ENCODE data around the gene HSPB9.
"Not testable (repeated sequence)": the region's sequence is repeated elsewhere in the genome, so short reads cannot be mapped to it uniquely, and the experiment has no call there.

The HSPB9 gene

DNA sequence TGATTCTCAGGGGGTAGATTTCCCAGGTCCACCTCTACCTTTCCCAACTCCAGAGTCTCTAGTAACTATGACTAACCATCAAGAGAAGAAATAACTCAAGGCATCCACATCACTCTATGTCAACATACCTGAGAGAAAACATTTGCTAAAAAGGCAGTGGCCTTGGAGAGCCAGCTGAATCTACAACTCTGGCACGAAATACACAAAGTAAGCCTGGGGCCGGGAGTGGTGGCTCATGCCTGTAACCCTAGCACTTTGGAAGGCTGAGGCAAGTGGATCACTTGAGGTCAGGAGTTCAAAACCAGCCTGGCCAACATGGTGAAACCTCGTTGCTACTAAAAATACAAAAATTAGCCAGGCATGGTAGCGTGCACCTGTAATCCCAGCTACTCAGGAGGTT is 20.5 kb downstream of the HSPB9 start:
- not testable (repeated sequence) for DNase-seq (ENCODE audit: low read depth)

DNA sequence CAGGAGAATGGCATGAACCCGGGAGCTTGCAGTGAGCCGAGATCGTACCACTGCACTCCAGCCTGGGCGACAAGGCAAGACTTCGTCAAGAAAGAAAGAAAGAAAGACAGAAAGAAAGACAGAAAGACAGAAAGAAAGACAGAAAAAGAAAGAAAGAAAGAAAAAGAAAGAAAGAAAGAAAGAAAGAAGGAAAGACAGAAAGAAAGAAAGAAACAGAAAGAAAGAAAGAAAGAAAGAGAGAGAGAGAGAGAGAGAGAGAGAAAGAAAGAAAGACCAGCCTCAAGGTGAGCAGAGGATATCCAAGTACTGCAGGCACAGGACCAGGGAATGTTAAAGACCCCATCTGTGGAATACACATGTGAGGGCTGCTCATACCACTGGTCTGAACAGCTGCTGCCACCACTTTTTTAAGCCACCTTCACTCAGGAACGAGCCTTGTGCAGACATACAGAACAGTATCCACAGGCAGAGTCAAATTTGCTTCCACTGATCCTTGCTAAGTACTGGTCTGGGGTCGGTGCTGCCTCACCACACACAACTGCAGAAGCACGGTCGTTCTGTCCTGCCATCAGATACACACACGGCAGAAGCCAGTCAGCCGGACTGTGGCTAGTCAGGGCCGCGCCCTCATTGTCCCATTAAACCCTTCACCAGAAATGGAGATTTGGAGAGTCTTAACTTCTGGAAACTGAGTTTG is 24.5 kb downstream of the HSPB9 start:
- no peak for DNase-seq (ENCODE audit: low read depth)

DNA sequence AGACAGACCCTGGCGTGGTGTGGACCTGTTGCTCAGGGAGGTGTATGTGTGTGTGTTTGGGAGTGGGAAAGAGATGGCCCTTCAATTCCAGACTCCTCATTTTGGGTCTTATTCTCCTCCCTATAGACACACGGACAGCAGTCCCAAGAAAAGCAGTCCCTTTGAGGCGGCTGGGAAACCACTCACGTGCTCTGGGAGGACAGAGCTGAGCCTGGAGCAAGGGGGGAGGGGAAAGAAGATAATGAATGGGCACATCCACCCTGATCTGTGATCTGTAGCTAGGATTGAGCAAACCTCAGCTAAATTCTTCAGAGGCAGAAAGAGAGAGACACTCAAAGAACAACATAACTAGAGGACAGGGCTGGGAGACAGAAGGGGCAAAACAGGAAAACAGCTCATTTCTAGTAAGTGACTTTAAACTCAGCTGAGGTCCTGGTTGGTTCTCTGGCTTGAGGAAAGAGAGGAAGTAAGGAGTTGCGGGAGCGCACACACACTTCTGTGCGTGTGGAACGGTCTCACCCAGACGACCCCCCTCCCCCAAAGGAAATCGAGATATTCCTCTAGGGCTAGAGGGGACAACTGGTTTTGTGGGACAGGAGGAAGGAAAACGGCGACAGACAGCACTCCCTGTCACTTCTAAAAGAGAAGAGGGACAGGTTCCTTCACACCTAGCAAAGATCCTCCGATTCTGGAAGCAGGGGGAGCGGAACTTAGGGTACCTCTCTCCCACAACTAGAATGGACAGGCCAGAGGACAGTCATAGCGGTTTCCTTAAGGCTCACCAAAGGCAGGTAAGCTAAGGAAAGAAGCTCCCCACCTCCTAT is 31.5 kb downstream of the HSPB9 start:
- no peak for DNase-seq (ENCODE audit: low read depth)

DNA sequence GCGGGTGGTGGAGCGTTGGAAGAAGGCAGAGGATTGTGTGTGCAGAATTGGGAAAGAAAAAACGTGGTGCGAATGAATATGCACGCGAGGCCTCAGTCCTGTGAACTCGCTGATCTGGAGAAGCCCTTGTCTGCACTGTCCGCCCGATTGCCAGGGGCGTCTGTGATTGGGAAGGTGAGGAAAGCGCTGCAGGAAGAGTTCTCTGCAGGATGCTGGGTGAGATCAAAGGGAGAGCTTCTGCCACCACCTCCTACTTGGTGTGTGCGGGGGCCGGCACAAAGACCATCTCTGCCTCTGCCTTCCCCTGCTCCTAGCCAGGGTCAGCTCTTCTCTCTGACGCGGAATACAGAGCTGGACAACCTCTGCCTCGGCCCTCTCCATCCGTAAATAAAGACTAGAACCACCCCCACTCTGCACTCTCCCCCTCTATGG is 33.0 kb downstream of the HSPB9 start:
- no peak for DNase-seq (ENCODE audit: low read depth)

DNA sequence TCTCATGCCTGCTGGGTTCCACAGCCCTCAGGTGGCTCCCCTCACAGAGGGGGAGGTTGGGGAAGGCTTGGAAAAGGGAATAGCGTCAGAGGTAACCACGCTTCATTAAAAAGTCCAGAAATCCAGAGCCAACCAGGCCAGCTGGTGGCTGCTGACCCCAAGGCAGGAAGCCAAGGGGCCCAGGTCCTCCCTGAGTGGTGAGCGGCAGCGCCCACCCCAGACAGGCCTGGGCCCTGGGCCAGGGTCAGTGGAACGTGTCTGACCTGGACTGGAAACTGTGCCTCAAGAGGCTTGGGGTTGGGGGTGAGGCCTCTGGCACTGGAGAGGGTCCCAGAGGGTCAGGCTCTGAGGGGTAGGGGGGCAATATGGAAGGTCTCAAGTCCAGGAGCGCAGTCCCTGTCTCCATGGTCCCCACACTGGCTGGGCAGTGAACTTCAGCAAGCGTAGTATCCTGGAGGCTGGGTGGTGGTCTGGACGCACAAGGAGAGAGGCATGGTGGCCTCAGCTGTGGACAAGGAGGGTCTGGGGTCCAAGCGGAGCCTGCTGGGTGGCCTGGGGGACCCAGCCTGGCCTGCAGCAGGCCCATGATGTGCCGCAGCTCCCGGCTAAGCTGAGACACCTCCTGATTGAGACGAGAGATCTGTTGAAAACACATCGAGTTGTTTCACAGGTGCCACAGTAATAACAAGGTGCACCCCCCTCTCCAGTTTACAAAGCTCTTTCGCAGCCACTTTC is 37.4 kb downstream of the HSPB9 start:
- DNase-seq (ENCODE audit: low read depth), result no peak

DNA sequence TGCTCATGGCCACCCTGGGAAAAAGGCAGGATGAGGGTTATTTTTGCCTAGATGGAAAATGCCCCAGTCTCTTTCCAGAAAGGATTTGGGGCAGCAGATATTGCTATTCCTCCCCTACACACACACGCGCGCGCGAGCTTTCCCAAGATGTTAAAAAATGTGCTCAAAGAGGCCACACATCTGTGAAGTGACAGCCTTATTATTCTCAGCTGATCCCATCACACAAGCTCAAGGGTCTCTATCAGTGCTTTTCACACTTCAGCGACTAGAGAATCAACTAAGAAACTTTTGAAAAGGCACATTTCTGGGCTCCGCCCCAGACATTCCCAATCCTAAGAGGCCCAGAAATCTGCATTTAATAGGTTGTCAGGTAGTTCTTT is 37.9 kb downstream of the HSPB9 start:
- DNase-seq (ENCODE audit: low read depth), result no peak

DNA sequence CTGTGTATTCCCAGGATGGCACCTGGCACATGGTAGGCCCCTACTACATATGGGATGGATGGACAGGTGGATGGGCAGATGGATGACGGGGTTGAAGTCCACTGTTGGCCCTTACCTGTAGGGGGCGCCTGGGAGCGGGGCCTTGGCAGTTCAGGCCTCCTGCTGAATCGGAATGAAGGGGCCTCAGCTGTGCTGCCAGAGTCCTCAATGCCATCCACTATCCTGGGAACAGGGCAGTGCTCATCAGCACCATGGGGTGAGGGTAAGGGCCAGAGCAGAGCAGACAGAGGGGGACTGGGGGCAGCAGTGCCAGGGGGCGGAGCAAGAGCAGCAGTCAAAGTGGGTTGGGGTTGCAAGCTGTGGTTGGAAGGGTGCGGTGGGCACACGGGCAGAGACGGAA is 40.5 kb downstream of the HSPB9 start:
- no peak for DNase-seq (ENCODE audit: low read depth)

DNA sequence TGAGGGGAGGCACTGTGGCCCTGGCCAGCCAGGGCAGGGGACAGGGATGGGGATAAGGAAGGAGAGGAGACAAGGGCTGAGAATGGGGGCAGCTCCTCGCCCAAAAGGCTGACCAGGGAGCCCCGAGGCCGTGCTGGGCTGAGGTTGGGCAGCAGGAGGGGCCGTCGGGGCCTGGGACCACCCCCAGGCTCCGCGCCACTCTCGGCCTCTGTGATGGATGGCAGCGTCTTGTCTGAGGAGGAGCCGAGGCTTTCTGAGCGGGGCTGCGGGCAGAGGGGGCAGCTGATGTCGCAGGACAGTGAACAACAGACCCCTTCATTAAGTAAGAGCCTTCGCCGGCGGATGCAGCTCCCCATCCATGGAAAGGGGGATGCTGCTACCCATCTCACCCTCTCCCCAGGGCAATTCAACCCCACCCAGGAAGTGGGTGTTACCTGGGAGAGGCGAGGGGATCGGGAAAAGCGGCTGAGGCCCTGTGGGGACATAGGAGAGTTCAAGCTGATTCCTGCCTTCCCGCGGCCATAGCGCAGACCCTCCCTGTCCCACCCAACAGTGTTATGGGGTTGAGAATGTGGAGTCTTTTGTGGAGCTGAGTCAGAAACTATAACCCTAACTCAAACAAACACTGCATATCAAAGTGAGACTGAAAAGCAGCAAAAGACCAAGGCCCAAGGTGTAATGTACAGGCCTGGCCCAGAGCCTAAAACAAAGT is 41.2 kb downstream of the HSPB9 start:
- no peak for DNase-seq (ENCODE audit: low read depth)

DNA sequence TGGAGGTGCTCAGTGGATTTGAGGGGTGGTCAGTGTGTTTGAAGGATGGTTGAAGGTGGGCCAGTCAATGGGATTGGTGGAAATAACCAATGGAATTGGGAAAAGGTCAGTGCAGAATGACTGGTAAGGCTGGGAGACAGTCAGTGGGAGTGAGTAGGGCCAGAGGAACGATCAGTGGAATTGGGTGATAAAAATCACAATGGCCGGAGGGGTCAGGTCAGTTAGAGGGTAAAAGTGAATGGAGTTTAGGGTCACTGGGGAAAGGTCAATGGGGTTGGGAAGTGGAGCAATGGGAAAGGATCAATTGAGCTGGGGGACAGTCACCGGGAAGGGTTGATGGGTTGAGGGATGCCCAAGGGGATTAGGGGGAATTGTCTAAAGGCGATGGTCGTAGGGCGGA is 43.1 kb downstream of the HSPB9 start:
- DNase-seq (ENCODE audit: low read depth), result no peak

DNA sequence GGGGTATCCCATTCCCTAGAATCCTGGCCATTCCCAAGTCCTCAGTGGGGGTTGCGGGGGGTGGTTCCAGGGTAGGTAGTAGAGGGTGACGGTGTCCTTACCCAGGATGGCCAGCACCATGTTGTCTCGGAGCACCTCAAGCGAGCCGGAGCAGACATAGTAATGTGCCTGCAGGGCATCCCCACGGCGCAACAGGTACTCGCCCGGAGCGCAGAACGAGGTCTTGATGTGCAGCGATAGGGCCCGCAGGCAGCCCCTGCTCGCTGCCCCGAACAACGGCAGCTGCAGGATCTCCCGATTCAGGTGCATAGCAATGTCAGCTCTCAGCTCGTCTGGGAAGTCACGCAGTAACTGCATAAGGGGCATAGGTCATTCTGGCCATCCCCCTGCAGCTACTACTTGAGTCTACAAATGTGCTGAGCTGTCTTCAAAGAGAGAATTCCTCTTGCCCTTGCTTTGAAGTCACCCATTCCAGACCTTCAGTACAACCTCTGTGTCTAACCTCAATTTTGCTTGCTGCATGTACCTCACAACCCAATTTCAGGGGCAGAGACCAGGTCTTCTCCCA is 43.7 kb downstream of the HSPB9 start:
- DNase-seq (ENCODE audit: low read depth), result no peak

DNA sequence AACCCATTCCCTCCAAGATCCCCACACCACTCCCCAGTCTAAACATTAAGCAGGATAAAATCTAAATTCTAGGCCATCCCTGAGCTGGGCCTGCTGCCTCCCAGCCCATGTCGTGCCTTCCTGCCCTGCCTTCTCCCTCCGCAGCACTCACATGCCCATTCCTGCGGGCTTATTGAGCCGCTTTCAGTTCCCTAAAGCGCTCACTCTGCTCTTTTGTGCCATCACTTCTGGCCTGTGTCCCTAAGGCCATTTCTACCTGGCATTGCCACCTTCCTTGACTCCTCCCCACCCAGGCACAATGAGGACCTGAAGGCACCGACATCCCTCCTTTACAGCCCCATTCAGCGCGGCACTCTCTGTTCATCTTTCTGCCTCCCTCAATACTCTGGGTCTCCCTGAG is 45.2 kb downstream of the HSPB9 start:
- DNase-seq (ENCODE audit: low read depth), result no peak

DNA sequence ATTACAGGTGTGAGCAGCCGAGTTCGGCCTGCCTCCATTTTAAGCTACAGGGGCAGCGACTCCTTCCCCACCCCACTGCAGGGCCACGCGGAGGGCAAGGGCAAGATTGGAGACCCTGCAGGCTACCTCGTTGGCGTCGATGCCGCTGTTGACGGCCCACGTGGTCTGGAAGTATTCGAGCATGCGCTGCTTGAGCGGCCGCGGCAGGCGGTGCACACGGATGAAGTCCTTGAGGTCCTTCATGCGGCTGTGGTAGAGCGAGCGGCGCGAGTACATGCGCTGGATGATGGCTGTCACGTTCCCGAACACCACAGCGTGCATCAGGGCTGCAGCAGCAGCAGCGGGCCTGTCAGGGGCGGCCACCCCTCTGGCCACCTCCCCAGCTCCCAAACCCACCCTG is 46.7 kb downstream of the HSPB9 start:
- no peak for DNase-seq (ENCODE audit: low read depth)

DNA sequence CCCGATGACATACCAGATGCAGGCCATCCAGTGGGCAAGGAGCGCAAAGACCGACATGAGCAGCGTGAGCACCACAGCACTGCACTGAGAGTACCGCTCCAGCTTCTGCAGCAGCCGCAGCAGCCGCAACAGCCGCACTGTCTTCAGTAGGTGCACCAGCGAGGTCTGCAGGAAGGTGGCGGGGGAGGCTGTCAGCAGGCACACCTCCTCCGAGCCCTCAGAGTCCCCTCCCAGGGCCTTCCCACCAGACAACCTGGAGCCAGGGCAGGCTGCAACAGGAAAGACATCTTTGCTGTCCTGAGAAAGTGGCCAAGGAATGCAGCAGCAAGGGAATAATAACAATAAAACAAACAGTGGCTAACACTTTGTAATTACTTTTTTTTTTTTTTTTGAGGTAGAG is 49.2 kb downstream of the HSPB9 start:
- no peak for DNase-seq (ENCODE audit: low read depth)
